IMR-90 (cell line): ENCODE measurements around the gene PRMT1.
"Not testable (repeated sequence)": the region's sequence is repeated elsewhere in the genome, so short reads cannot be mapped to it uniquely, and the experiment has no call there.

Source experiments
- MAZ ChIP-seq: IDR thresholded peaks from 2 replicates; pipeline ENCODE4 v1.6.1; 2012; ENCODE audit warnings: low read depth, mild to moderate bottlenecking, low read length, improper control_type of control experiment, moderate library complexity, borderline replicate concordance
- POLR2A ChIP-seq: IDR thresholded peaks from 2 replicates; pipeline ENCODE4 v1.6.1; 2012; ENCODE audit warnings: mild to moderate bottlenecking, low read depth, low read length
- RAD21 ChIP-seq: IDR thresholded peaks from 2 replicates; pipeline ENCODE4 v1.6.1; 2012; ENCODE audit warnings: low read length, improper control_type of control experiment
- RCOR1 ChIP-seq: IDR thresholded peaks from 2 replicates; pipeline ENCODE4 v1.6.1; 2012; ENCODE audit warnings: mild to moderate bottlenecking, low read length, improper control_type of control experiment; ENCODE audit not compliant: insufficient replicate concordance
- RFX5 ChIP-seq: IDR thresholded peaks from 2 replicates; pipeline ENCODE4 v1.8.0; 2012; ENCODE audit warnings: low read depth, mild to moderate bottlenecking, low read length, moderate library complexity
- SMC3 ChIP-seq: fragments of 150-350 bp; IDR thresholded peaks from 2 replicates; pipeline ENCODE4 v1.6.1; 2016; ENCODE audit warnings: low read depth, mild to moderate bottlenecking, antibody characterized with exemption, low read length, moderate library complexity
- TF ChIP-seq, protein P1 (sequence below): conservative IDR thresholded peaks from 2 replicates; pipeline ENCODE4 v1.5.1; 2012; ENCODE audit warnings: mild to moderate bottlenecking, low read depth, low read length, improper control_type of control experiment
- TF ChIP-seq, protein P2 (sequence below): fragments of 150-350 bp; IDR thresholded peaks from 2 replicates; pipeline ENCODE4 v1.6.1; 2016; ENCODE audit warnings: low read depth, mild to moderate bottlenecking, low read length, moderate library complexity, borderline replicate concordance
- TF ChIP-seq, protein P3 (sequence below): fragments of 150-350 bp; IDR thresholded peaks from 2 replicates; pipeline ENCODE4 v1.6.1; 2017; ENCODE audit warnings: mild to moderate bottlenecking, antibody characterized with exemption, low read length, low read depth

DNA sequence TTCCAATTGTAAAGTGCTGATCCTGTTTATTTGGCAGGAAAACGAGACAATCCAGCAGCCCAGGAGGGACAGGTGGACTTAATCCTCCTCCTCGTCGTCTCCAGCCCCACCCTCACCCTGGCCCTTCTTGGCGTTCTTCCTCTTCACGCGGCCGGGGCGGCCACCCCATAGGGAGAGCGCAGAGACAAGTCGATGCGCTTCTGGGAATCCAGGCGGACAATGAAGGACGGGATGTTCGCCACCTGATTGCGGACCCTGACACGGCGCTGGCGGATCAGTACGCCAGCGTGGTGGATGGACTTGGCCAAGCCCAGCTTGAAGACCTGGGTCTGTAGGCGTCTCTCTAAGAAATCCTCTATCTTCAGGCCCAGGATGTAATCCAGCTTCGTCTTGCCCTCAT, 42.3 kb downstream of the PRMT1 start:
- TF ChIP-seq, protein P1, sequence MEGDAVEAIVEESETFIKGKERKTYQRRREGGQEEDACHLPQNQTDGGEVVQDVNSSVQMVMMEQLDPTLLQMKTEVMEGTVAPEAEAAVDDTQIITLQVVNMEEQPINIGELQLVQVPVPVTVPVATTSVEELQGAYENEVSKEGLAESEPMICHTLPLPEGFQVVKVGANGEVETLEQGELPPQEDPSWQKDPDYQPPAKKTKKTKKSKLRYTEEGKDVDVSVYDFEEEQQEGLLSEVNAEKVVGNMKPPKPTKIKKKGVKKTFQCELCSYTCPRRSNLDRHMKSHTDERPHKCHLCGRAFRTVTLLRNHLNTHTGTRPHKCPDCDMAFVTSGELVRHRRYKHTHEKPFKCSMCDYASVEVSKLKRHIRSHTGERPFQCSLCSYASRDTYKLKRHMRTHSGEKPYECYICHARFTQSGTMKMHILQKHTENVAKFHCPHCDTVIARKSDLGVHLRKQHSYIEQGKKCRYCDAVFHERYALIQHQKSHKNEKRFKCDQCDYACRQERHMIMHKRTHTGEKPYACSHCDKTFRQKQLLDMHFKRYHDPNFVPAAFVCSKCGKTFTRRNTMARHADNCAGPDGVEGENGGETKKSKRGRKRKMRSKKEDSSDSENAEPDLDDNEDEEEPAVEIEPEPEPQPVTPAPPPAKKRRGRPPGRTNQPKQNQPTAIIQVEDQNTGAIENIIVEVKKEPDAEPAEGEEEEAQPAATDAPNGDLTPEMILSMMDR = not testable (repeated sequence)
- TF ChIP-seq, protein P2, sequence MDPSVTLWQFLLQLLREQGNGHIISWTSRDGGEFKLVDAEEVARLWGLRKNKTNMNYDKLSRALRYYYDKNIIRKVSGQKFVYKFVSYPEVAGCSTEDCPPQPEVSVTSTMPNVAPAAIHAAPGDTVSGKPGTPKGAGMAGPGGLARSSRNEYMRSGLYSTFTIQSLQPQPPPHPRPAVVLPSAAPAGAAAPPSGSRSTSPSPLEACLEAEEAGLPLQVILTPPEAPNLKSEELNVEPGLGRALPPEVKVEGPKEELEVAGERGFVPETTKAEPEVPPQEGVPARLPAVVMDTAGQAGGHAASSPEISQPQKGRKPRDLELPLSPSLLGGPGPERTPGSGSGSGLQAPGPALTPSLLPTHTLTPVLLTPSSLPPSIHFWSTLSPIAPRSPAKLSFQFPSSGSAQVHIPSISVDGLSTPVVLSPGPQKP = not testable (repeated sequence)
- not testable (repeated sequence) for TF ChIP-seq RAD21, MAZ, POLR2A, SMC3, RCOR1, RFX5
- TF ChIP-seq, protein P3, sequence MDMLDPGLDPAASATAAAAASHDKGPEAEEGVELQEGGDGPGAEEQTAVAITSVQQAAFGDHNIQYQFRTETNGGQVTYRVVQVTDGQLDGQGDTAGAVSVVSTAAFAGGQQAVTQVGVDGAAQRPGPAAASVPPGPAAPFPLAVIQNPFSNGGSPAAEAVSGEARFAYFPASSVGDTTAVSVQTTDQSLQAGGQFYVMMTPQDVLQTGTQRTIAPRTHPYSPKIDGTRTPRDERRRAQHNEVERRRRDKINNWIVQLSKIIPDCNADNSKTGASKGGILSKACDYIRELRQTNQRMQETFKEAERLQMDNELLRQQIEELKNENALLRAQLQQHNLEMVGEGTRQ = not testable (repeated sequence)
